HCT116 (cell line): ENCODE results near the gene TUBA1C.

Source experiments
- EGR1 ChIP-seq: IDR thresholded peaks from 2 replicates; pipeline ENCODE4 v1.6.1; 2012; ENCODE audit warnings: low read depth
- EZH2 ChIP-seq: fragments of 200-600 bp; sonication (generic); IDR thresholded peaks from 2 replicates; pipeline ENCODE4 v1.6.1; 2017; ENCODE audit warnings: antibody characterized with exemption, mixed run types
- POLR2A ChIP-seq: IDR thresholded peaks from 2 replicates; pipeline ENCODE4 v1.7.0; 2011; ENCODE audit warnings: borderline replicate concordance; ENCODE audit not compliant: insufficient read depth, insufficient read length; ENCODE audit errors: extremely low read depth
- RAD21 ChIP-seq: IDR thresholded peaks from 2 replicates; pipeline ENCODE4 v1.6.1; 2012; ENCODE audit warnings: low read depth, mild to moderate bottlenecking
- TCF7L2 ChIP-seq: IDR thresholded peaks from 2 replicates; pipeline ENCODE4 v1.7.0; 2011; ENCODE audit warnings: borderline replicate concordance, inconsistent platforms; ENCODE audit not compliant: insufficient read depth, insufficient read length; ENCODE audit errors: extremely low read depth
- YY1 ChIP-seq: IDR thresholded peaks from 2 replicates; pipeline ENCODE4 v1.6.1; 2011; ENCODE audit warnings: low read length, low read depth, moderate library complexity, mild to moderate bottlenecking; ENCODE audit not compliant: insufficient replicate concordance; ENCODE audit errors: extremely low read depth
- ZNF274 ChIP-seq: fragments of 200-500 bp; sonication (Bioruptor generic); IDR thresholded peaks from 2 replicates; pipeline ENCODE4 v1.6.1; 2014; ENCODE audit warnings: mild to moderate bottlenecking, low read depth, low read length, inconsistent platforms
- TF ChIP-seq, protein P1 (sequence below), 3 experiments: fragments of 200-600 bp in 1 of 3; sonication (generic) in 1 of 3; IDR thresholded peaks in 2 of 3; conservative IDR thresholded peaks in 1 of 3; 2 replicates each; pipeline ENCODE4 v1.5.1; 2012 to 2017; ENCODE audit warnings: low read depth in 2 of 3, low read length in 2 of 3, antibody characterized with exemption in 1 of 3, borderline replicate concordance in 1 of 3, control low read depth in 1 of 3, mild to moderate bottlenecking in 1 of 3, mixed read lengths in 1 of 3, mixed run types in 1 of 3, moderate library complexity in 1 of 3; ENCODE audit not compliant: insufficient read depth in 1 of 3
- TF ChIP-seq, protein P2 (sequence below): IDR thresholded peaks from 2 replicates; pipeline ENCODE4 v1.6.1; 2012; ENCODE audit warnings: low read depth

DNA sequence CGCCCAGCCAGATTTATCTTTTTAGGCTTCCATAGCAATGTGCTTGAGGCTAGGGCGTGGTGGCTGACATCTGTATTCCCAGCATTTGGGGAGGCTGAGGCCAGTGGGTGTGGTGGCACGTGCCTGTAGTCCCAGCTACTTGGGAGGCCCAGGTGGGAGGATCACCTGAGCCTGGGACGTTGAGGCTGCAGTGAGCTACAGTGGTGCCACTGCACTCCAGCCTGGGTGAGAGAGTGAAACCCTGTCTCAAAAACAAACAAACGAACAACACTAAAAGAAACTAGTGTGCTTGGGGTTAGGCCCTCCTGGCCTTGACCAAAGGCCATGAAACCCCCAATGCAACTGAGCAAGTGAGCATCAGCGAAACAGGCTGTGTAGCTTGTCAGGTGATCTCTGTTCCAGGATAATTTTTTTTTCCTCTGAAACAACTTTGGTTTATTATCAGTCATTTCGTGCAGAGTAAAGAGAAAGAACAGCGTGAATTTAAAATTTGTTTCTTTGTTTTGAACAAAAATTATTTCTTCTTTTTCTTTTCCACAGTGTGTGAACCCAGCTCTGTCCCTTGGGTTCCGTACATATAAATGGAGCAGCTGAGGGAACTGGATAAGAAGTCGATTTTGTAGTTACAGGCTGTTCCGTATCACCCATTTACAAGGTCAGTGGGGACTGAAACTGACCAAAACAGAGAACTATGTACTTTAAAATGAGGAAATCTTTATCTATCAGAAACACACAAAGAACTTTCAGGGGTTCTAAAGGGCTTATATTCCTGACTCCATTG is 8.8 kb upstream of the TUBA1C start:
- no peak for TF ChIP-seq POLR2A
- TF ChIP-seq EZH2: no peak
- TF ChIP-seq TCF7L2: no peak
- TF ChIP-seq, protein P1, sequence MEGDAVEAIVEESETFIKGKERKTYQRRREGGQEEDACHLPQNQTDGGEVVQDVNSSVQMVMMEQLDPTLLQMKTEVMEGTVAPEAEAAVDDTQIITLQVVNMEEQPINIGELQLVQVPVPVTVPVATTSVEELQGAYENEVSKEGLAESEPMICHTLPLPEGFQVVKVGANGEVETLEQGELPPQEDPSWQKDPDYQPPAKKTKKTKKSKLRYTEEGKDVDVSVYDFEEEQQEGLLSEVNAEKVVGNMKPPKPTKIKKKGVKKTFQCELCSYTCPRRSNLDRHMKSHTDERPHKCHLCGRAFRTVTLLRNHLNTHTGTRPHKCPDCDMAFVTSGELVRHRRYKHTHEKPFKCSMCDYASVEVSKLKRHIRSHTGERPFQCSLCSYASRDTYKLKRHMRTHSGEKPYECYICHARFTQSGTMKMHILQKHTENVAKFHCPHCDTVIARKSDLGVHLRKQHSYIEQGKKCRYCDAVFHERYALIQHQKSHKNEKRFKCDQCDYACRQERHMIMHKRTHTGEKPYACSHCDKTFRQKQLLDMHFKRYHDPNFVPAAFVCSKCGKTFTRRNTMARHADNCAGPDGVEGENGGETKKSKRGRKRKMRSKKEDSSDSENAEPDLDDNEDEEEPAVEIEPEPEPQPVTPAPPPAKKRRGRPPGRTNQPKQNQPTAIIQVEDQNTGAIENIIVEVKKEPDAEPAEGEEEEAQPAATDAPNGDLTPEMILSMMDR (IDR thresholded peaks at IDR 0.05 in 2 of 3, conservative IDR thresholded peaks at IDR 0.05 in 1 of 3; ENCODE audit: borderline replicate concordance in 1 of 3, insufficient read depth in 1 of 3, low read depth in 2 of 3, low read length in 2 of 3): no peak
- no peak for TF ChIP-seq RAD21
- TF ChIP-seq, protein P2, sequence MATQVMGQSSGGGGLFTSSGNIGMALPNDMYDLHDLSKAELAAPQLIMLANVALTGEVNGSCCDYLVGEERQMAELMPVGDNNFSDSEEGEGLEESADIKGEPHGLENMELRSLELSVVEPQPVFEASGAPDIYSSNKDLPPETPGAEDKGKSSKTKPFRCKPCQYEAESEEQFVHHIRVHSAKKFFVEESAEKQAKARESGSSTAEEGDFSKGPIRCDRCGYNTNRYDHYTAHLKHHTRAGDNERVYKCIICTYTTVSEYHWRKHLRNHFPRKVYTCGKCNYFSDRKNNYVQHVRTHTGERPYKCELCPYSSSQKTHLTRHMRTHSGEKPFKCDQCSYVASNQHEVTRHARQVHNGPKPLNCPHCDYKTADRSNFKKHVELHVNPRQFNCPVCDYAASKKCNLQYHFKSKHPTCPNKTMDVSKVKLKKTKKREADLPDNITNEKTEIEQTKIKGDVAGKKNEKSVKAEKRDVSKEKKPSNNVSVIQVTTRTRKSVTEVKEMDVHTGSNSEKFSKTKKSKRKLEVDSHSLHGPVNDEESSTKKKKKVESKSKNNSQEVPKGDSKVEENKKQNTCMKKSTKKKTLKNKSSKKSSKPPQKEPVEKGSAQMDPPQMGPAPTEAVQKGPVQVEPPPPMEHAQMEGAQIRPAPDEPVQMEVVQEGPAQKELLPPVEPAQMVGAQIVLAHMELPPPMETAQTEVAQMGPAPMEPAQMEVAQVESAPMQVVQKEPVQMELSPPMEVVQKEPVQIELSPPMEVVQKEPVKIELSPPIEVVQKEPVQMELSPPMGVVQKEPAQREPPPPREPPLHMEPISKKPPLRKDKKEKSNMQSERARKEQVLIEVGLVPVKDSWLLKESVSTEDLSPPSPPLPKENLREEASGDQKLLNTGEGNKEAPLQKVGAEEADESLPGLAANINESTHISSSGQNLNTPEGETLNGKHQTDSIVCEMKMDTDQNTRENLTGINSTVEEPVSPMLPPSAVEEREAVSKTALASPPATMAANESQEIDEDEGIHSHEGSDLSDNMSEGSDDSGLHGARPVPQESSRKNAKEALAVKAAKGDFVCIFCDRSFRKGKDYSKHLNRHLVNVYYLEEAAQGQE: no peak
- TF ChIP-seq EGR1: no peak
- TF ChIP-seq ZNF274: no peak
- TF ChIP-seq YY1: no peak
